GM23338 (cell line): ENCODE results near the gene SGPP1. TPM values are rescaled to one million over a fixed set of nuclear protein-coding genes. Genes with fewer than 3 reads are reported as not detected.

Experiments used
- ATAC-seq: fragments of 200-7000 bp; cut with Tn5 transposase; 3 replicates; pipeline ENCODE4 v1.9.1; 2020
- DNase-seq: peaks from one replicate; pipeline ENCODE4 v3.0.0-alpha.2; 2015; ENCODE audit warnings: low spot score
- H2AFZ ChIP-seq: fragments of 200-600 bp; sonication (generic); 2 replicates; pipeline ENCODE4 v1.8.0; 2016; ENCODE audit warnings: antibody characterized with exemption, mild to moderate bottlenecking, moderate library complexity
- H3F3A ChIP-seq: fragments of 200-600 bp; sonication (generic); replicated peaks from 2 replicates; pipeline ENCODE4 v1.8.0; 2017; ENCODE audit warnings: antibody characterized with exemption, mixed run types, low read depth
- H3K27ac ChIP-seq: fragments of 200-600 bp; sonication (generic); 2 replicates; pipeline ENCODE4 v1.6.1; 2016; ENCODE audit warnings: low read depth
- H3K27me3 ChIP-seq: fragments of 200-600 bp; sonication (generic); 2 replicates; pipeline ENCODE4 v1.8.0; 2016; ENCODE audit warnings: mild to moderate bottlenecking, mixed run types, moderate library complexity; ENCODE audit not compliant: insufficient read depth
- H3K36me3 ChIP-seq: fragments of 200-600 bp; sonication (generic); 2 replicates; pipeline ENCODE4 v1.8.0; 2016; ENCODE audit warnings: mild to moderate bottlenecking; ENCODE audit not compliant: insufficient read depth
- H3K4me1 ChIP-seq: fragments of 200-600 bp; sonication (generic); 2 replicates; pipeline ENCODE4 v1.8.0; 2016; ENCODE audit warnings: mild to moderate bottlenecking, moderate library complexity; ENCODE audit not compliant: insufficient read depth
- H3K4me2 ChIP-seq: fragments of 200-600 bp; sonication (generic); 2 replicates; pipeline ENCODE4 v1.7.1; 2017; ENCODE audit warnings: mixed run types
- H3K4me3 ChIP-seq: fragments of 200-600 bp; sonication (generic); 2 replicates; pipeline ENCODE4 v1.6.1; 2016; ENCODE audit warnings: mixed run types
- H3K79me2 ChIP-seq: fragments of 200-600 bp; sonication (generic); replicated peaks from 2 replicates; pipeline ENCODE4 v1.8.0; 2017; ENCODE audit warnings: mild to moderate bottlenecking; ENCODE audit not compliant: insufficient read depth
- H3K9me2 ChIP-seq: fragments of 200-600 bp; sonication (generic); 2 replicates; pipeline ENCODE4 v1.8.0; 2017; ENCODE audit not compliant: insufficient read depth
- H4K20me1 ChIP-seq: fragments of 200-600 bp; sonication (generic); replicated peaks from 2 replicates; pipeline ENCODE4 v1.8.0; 2017; ENCODE audit warnings: mild to moderate bottlenecking; ENCODE audit not compliant: insufficient read depth
- H3K27ac Mint-ChIP-seq: 2 replicates; pipeline ENCODE4 v1.8.0; 2020; ENCODE audit warnings: inconsistent platforms, mild to moderate bottlenecking, moderate library complexity, mixed read lengths
- H3K27me3 Mint-ChIP-seq: 3 replicates; pipeline ENCODE4 v1.8.0; 2022; ENCODE audit warnings: low read depth, mild to moderate bottlenecking, moderate library complexity, mixed read lengths, inconsistent platforms; ENCODE audit not compliant: insufficient read depth, poor library complexity
- H3K36me3 Mint-ChIP-seq: 3 replicates; pipeline ENCODE4 v1.8.0; 2021; ENCODE audit warnings: low read depth, mild to moderate bottlenecking, inconsistent platforms, moderate library complexity, mixed read lengths
- H3K4me1 Mint-ChIP-seq: 3 replicates; pipeline ENCODE4 v1.8.0; 2020; ENCODE audit warnings: mild to moderate bottlenecking, inconsistent platforms, mixed read lengths
- H3K4me3 Mint-ChIP-seq: 3 replicates; pipeline ENCODE4 v1.8.0; 2021; ENCODE audit warnings: moderate library complexity, mild to moderate bottlenecking, inconsistent platforms, mixed read lengths
- H3K9me3 Mint-ChIP-seq: 3 replicates; pipeline ENCODE4 v1.8.0; 2020; ENCODE audit warnings: moderate library complexity, mild to moderate bottlenecking, inconsistent platforms, mixed read lengths
- EZH2 ChIP-seq: fragments of 200-600 bp; sonication (generic); IDR thresholded peaks from one replicate; pipeline ENCODE4 v1.8.0; 2017; ENCODE audit warnings: antibody characterized with exemption, mild to moderate bottlenecking, low read depth; ENCODE audit not compliant: unreplicated experiment
- NANOG ChIP-seq: IDR thresholded peaks from 2 replicates; pipeline ENCODE4 v1.6.1; 2016; ENCODE audit warnings: antibody characterized with exemption, borderline replicate concordance
- POLR2AphosphoS5 ChIP-seq: IDR thresholded peaks from 2 replicates; pipeline ENCODE4 v1.6.1; 2016; ENCODE audit warnings: antibody characterized with exemption, low read depth
- STAT1 ChIP-seq: IDR thresholded peaks from one replicate; pipeline ENCODE4 v1.6.1; 2016; ENCODE audit warnings: antibody characterized with exemption; ENCODE audit not compliant: unreplicated experiment
- long read RNA-seq: library from polyadenylated mRNA; unstranded; transcript quantifications from one replicate; pipeline ENCODE4 v2.0.0, GENCODE V29; 2020; ENCODE audit not compliant: unreplicated experiment
- polyA plus RNA-seq: library from polyadenylated mRNA; unstranded; fragments of >200 nt; fragmentation: Nextera tagmentation; extraction: Ambion mirVana; gene quantifications from 2 replicates; pipeline ENCODE4 v1.2.1, GENCODE V29; 2016
- total RNA-seq: library from RNA; depleted of rRNA; stranded (reverse); fragments of >200 nt; shearing (Covaris generic); gene quantifications from 2 replicates; pipeline ENCODE4 v1.2.3, GENCODE V29; 2014; rRNA removed
- TF ChIP-seq, protein P1 (sequence below): fragments of 250-450 bp; sonication (Bioruptor Pico); IDR thresholded peaks from 2 replicates; pipeline ENCODE4 v1.5.0; 2020; ENCODE audit warnings: mild to moderate bottlenecking, moderate library complexity
- TF ChIP-seq, protein P2 (sequence below), 2 experiments: fragments of 200-600 bp in 1 of 2; sonication (generic) in 1 of 2; conservative IDR thresholded peaks; 2 replicates each; pipeline versions ENCODE4 v1.5.1 to v1.6.1; 2016 to 2017; ENCODE audit warnings: antibody characterized with exemption in 2 of 2, low read depth in 2 of 2, mild to moderate bottlenecking in 2 of 2, moderate library complexity in 1 of 2
- TF ChIP-seq, protein P3 (sequence below): IDR thresholded peaks from 2 replicates; pipeline ENCODE4 v1.6.1; 2016; ENCODE audit warnings: antibody characterized with exemption

Gene SGPP1, protein sequence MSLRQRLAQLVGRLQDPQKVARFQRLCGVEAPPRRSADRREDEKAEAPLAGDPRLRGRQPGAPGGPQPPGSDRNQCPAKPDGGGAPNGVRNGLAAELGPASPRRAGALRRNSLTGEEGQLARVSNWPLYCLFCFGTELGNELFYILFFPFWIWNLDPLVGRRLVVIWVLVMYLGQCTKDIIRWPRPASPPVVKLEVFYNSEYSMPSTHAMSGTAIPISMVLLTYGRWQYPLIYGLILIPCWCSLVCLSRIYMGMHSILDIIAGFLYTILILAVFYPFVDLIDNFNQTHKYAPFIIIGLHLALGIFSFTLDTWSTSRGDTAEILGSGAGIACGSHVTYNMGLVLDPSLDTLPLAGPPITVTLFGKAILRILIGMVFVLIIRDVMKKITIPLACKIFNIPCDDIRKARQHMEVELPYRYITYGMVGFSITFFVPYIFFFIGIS
- total RNA-seq (11.1 and 14.1 TPM in 2 replicates), polyA plus RNA-seq (4.2 and 4.3 TPM in 2 replicates)
- long read RNA-seq, partial matches to known transcripts: 0 of 1 reads
- long read RNA-seq, other reads (novel, unspliced or antisense): 0 of 1 reads

DNA sequence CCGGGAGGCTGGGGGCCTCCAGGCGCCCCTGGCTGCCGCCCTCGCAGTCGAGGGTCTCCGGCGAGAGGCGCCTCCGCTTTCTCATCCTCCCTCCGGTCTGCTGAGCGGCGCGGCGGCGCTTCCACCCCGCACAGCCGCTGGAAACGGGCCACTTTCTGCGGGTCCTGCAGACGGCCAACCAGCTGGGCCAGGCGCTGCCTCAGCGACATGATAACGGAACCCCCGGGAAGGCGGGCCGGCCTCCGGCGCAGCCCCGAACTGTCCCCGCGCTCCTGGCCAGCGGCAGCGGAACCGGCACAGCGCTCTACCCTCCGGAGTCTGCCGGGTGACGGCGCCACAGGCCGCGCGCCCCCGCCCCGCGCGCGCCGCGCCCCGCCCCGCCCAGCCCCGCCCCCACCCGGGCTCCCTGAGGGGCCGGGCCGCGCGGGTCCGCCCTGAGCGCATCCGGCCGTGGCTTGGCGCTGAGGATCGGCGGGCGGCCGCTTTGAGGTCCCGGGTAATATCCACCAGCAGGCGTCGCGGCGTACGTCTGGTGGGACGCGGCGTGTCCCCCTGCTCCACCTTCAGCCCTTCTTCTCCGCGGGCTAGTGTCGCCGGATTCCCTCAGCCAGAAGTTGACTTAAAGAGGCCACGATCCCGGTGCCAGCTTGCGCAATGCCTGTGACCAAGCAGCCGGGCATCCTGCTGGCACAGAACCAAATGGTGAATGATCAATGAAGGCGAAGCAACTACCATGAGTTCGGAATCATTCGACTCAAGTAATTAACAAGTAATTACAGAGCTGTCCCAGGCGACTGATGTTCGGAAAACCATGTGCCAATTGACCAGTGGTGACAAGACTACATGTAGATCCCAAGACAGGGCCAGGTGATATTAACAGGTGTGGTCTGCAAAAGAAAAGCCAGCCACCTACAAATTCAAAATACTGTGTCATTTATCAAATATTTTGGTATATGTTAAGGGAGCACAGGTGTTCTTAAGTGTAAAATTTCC is at the start of gene SGPP1:
Gene SGPP1 (minus strand): TSS at position 330 of the 993 bp plus-strand sequence. CDS start 121 bp downstream, at position 209.
- Histone ChIP-seq H3K79me2 (no peaks in the 10 kb centered on the region), H3K4me3 (peak within 1 kb of the TSS; percentile 85), H3K27ac (no peak within 1 kb of the TSS), H3K9me2 (no peaks in the 10 kb centered on the region; the same call in 1 of the 2 replicates), H3K36me3 (no peaks in the 10 kb centered on the region), H3K4me1 (peaks cover 13% of the 10 kb centered on the region; the same call in 1 of the 2 replicates), H3F3A (peaks cover 12% of the 10 kb centered on the region), H2AFZ (peak within 1 kb of the TSS; percentile 100), H4K20me1 (no peaks in the 10 kb centered on the region), H3K27me3 (peaks cover 37% of the 10 kb centered on the region), H3K4me2 (peak within 1 kb of the TSS; percentile 89)
- Mint-ChIP-seq H3K4me3 (peak within 1 kb of the TSS; percentile 99), H3K27ac (peak within 1 kb of the TSS; percentile 88; the same call in 1 of the 2 replicates), H3K9me3 (no peaks in the 10 kb centered on the region), H3K27me3 (peaks cover 25% of the 10 kb centered on the region), H3K36me3 (peaks cover 4% of the 10 kb centered on the region; the same call in 1 of the 3 replicates), H3K4me1 (peaks cover 24% of the 10 kb centered on the region)
- DNase-seq (peak; percentile 74), ATAC-seq (peak; percentile 79)
- TF ChIP-seq, protein P1, sequence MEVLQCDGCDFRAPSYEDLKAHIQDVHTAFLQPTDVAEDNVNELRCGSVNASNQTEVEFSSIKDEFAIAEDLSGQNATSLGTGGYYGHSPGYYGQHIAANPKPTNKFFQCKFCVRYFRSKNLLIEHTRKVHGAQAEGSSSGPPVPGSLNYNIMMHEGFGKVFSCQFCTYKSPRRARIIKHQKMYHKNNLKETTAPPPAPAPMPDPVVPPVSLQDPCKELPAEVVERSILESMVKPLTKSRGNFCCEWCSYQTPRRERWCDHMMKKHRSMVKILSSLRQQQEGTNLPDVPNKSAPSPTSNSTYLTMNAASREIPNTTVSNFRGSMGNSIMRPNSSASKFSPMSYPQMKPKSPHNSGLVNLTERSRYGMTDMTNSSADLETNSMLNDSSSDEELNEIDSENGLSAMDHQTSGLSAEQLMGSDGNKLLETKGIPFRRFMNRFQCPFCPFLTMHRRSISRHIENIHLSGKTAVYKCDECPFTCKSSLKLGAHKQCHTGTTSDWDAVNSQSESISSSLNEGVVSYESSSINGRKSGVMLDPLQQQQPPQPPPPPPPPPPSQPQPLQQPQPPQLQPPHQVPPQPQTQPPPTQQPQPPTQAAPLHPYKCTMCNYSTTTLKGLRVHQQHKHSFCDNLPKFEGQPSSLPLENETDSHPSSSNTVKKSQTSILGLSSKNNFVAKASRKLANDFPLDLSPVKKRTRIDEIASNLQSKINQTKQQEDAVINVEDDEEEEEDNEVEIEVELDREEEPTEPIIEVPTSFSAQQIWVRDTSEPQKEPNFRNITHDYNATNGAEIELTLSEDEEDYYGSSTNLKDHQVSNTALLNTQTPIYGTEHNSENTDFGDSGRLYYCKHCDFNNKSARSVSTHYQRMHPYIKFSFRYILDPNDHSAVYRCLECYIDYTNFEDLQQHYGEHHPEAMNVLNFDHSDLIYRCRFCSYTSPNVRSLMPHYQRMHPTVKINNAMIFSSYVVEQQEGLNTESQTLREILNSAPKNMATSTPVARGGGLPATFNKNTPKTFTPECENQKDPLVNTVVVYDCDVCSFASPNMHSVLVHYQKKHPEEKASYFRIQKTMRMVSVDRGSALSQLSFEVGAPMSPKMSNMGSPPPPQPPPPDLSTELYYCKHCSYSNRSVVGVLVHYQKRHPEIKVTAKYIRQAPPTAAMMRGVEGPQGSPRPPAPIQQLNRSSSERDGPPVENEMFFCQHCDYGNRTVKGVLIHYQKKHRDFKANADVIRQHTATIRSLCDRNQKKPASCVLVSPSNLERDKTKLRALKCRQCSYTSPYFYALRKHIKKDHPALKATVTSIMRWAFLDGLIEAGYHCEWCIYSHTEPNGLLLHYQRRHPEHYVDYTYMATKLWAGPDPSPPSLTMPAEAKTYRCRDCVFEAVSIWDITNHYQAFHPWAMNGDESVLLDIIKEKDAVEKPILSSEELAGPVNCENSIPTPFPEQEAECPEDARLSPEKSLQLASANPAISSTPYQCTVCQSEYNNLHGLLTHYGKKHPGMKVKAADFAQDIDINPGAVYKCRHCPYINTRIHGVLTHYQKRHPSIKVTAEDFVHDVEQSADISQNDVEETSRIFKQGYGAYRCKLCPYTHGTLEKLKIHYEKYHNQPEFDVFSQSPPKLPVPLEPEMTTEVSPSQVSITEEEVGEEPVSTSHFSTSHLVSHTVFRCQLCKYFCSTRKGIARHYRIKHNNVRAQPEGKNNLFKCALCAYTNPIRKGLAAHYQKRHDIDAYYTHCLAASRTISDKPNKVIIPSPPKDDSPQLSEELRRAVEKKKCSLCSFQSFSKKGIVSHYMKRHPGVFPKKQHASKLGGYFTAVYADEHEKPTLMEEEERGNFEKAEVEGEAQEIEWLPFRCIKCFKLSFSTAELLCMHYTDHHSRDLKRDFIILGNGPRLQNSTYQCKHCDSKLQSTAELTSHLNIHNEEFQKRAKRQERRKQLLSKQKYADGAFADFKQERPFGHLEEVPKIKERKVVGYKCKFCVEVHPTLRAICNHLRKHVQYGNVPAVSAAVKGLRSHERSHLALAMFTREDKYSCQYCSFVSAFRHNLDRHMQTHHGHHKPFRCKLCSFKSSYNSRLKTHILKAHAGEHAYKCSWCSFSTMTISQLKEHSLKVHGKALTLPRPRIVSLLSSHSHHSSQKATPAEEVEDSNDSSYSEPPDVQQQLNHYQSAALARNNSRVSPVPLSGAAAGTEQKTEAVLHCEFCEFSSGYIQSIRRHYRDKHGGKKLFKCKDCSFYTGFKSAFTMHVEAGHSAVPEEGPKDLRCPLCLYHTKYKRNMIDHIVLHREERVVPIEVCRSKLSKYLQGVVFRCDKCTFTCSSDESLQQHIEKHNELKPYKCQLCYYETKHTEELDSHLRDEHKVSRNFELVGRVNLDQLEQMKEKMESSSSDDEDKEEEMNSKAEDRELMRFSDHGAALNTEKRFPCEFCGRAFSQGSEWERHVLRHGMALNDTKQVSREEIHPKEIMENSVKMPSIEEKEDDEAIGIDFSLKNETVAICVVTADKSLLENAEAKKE: no peak
- TF ChIP-seq POLR2AphosphoS5 (peak; percentile 43; the same call in 1 of the 2 replicates), NANOG (no peak), EZH2 (no peak), STAT1 (no peak)
- TF ChIP-seq, protein P2, sequence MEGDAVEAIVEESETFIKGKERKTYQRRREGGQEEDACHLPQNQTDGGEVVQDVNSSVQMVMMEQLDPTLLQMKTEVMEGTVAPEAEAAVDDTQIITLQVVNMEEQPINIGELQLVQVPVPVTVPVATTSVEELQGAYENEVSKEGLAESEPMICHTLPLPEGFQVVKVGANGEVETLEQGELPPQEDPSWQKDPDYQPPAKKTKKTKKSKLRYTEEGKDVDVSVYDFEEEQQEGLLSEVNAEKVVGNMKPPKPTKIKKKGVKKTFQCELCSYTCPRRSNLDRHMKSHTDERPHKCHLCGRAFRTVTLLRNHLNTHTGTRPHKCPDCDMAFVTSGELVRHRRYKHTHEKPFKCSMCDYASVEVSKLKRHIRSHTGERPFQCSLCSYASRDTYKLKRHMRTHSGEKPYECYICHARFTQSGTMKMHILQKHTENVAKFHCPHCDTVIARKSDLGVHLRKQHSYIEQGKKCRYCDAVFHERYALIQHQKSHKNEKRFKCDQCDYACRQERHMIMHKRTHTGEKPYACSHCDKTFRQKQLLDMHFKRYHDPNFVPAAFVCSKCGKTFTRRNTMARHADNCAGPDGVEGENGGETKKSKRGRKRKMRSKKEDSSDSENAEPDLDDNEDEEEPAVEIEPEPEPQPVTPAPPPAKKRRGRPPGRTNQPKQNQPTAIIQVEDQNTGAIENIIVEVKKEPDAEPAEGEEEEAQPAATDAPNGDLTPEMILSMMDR (conservative IDR thresholded peaks at IDR 0.05; ENCODE audit: low read depth in 2 of 2): peak in 1 of 2 experiments; percentile 44; a peak in 1 of 4 replicates
- TF ChIP-seq, protein P3, sequence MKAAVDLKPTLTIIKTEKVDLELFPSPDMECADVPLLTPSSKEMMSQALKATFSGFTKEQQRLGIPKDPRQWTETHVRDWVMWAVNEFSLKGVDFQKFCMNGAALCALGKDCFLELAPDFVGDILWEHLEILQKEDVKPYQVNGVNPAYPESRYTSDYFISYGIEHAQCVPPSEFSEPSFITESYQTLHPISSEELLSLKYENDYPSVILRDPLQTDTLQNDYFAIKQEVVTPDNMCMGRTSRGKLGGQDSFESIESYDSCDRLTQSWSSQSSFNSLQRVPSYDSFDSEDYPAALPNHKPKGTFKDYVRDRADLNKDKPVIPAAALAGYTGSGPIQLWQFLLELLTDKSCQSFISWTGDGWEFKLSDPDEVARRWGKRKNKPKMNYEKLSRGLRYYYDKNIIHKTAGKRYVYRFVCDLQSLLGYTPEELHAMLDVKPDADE: no peak
